A549 treated with Mapracorat at 1 μM for 4 hours (cell line): ENCODE data around the gene AADACL4. TPM values are rescaled to one million over a fixed set of nuclear protein-coding genes. Genes with fewer than 3 reads are reported as not detected.

Experiments used
- total RNA-seq: library from RNA; stranded (reverse); fragments of 200-300 nt; extraction: Qiagen RNA extraction; gene quantifications from 5 replicates; pipeline ENCODE4 v1.2.3, GENCODE V29; 2022

The AADACL4 gene
- not detected in 5 replicates for total RNA-seq

GRCh38 chr1:12643785-12644184 lies at the start of gene AADACL4:
AADACL4 (plus strand) TSS chr1:12644085; CDS start chr1:12644547, 462 bp downstream.

DNA sequence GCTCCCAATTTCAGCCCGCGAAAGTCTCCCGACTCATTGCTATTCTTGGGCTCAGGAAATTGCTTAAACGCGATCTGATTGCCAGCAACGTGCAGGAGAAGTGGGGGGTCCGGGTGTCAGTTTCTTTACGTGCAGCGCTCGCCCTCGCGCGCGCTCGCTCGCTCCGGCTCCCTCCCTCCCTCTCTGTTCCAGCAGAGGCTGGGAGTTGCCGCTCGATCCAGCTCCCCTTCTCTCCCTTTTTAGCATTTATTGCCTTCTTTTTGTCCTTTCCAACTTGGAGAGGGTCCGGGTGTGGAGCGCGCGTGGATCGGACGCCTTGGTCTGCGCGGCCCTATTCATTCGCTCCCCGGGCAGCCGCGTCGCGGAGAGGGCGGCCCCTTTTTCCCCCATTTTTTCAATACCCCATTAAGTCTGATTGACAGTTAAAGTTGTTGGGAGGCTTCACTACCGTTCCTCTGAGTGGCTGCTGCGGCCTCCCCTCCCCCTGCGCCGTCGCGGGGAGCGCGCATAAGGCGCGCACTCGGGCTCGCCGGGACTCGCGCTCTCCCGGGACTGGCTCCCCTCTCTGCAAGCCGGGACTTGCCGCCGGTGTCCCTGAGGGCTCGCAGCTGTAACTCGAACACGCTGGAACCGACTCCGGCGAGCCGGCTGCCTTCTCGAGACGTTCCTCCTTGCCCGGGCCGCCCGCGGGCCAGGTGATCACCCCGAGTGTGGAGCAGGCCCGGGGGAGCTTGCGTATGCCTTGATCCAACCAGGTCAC lies 25.8 kb upstream of the AADACL4 start, which contains the start of gene DHRS3:
Gene DHRS3 (minus strand): TSS at position 310 of the 760 bp plus-strand sequence. CDS start 862 bp downstream, outside the sequence.

DNA sequence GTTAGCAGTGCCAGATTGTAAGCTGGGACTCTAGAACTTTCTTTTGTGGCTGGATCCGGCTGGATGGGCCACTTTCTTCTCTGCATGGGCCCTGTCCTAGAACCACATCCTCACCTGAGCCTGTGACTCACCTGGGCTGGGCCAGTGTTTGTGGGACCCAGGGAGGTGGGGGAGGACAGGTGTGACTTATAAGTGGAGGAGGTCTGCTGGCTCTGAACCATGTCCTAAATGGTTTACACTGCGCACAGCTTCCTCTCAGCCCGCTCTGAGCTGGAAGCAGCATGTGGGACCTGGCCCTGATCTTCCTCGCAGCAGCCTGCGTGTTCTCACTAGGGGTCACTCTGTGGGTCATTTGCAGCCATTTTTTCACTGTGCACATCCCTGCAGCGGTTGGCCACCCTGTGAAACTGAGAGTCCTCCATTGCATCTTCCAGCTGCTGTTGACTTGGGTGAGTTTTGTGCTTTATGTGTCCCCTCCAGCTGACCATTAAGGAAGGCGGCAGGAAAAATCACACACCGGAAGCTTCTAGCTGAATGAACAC lies 72.1 kb downstream of the AADACL4 start, which contains the start of gene AADACL3:
Gene AADACL3 (plus strand): TSS at position 215 of the 542 bp plus-strand sequence. CDS start 67 bp downstream, at position 282.

Other genes starting within 250 kb of the AADACL4 start
- gene DHRS3, start 25.9 kb upstream of the AADACL4 start, total RNA-seq = 40.3 to 55.0 TPM (median 49.1 TPM) in 5 replicates
- not detected in 5 replicates for gene AADACL3, start 72.0 kb downstream of the AADACL4 start, total RNA-seq
- gene CFAP107, start 102.1 kb downstream of the AADACL4 start, total RNA-seq = not detected in 5 replicates
- gene PRAMEF12, start 129.7 kb downstream of the AADACL4 start, total RNA-seq = not detected in 5 replicates
- gene PRAMEF1, start 147.3 kb downstream of the AADACL4 start, total RNA-seq = not detected in 5 replicates
- not detected in 5 replicates for gene PRAMEF11, start 187.3 kb downstream of the AADACL4 start, total RNA-seq
- not detected in 5 replicates for gene HNRNPCL1, start 204.6 kb downstream of the AADACL4 start, total RNA-seq
- 0.09 TPM in 1 of 5 replicates, not detected in the others for gene PRAMEF2, start 213.0 kb downstream of the AADACL4 start, total RNA-seq
- not detected in 5 replicates for gene PRAMEF4, start 242.1 kb downstream of the AADACL4 start, total RNA-seq